HG03060 (cell line): ENCODE measurements around the gene ZNF683.

ENCODE experiments used
- ATAC-seq: cut with Tn5 transposase; IDR thresholded peaks from one replicate; pipeline ENCODE4 v1.9.1; 2021; ENCODE audit warnings: low read depth, moderate number of reproducible peaks; ENCODE audit not compliant: unreplicated experiment

ZNF683 gene

DNA sequence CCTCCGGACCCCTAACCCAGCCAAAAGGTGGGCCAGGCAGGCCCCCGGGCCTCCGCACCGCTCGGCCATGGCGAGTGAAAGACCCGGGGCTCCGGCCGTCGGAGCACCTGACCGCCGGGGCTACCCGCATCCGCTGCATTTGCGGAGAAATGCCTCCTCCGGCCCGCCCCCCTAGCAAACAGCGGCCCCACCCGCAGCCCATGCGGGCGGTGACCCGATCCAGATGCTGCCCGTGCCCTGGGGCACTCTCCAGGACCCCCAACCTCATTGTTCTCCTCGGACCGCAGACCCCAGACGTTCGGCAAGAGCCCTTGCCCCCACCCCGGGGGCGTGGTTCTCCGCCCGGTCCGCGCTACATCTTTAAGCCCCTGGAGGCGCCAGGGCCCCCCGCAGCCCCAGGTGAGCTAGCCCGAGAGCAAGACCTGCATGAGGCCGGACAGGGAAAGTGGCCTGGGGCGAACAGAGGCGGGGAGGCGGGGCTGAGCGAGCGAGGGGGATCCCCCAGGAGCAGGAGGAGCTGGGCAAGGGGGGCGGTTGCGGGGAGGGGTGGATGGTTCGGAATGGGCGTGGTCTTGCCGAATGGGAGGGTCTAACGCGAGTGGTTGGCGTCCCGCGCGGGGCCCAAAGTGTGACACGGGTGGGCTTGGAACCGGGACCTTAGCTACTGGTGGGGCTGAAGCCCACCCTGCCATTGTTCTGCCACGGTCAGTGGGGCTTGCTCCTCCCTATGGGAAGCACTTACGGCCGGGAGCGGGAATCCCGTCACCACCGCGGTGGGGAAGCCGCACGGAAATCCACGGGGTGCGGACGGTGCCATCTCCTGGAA, 12.4 kb downstream of the ZNF683 start:
- ATAC-seq: no peak

DNA sequence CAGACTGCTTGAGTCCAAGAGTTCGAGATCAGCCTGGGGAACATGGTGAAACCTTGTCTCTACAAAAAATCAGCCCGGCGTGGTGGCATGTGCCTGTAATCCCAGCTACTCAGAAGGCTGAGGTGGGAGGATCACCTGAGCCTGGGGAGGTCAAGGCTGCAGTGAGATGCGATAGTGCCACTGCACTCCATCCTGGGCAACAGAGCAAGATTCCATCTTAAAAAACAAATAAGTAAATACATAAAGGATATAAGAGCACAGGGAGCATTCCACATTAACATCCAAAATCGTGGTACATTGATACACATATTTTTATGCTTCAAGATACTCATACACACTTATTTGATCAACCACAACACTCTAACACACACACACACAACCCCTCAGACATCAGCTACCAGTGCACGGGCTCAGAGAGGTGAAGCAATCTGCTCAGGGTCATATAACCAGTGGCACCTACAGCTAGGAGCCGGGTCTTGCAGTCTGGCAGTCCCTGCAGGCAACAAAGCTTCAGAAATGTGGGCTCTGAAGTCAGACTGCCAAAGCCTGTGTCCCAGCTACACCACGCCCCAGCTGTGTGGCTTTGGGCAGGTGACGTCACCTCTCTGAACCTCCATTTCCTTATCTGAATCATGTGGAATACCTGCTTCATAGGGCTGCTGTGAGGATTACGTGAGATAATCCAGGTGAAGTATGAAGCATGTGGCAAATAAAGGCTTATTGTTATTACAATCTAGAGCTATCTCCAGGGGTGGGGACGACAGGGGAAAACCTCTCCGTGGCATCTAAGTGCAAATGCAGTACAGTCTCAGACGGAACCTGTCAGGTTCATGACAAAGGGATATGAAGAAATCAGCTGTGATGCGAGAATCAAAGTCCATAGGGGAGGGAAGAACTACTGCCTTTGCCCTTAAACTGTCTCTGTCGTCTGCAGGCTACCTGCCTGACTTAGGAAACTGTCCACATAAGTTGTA, 13.9 kb downstream of the ZNF683 start:
- no peak for ATAC-seq

DNA sequence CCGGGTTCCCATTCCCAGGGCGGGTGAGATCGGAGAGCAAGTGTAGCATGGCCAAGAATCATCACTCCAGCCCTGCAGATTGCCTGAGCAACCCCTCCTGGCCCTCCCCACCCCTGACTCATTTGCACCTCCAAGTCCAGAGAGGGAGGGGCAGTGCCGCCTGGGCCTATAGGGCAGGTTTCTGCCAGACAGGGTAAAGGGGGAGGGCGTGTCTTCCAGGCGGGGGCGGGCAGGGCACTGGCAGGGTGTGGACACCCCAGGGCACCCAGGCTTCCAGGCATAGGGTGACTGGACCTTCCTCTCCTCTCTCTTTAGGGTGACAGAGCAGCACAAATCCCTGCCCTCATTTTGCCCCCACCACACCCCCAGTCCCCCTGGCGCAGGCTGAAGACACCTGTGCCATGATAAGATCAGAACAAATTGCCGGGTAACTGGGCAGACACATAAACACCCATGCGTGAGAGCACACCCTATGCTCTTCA, 15.4 kb downstream of the ZNF683 start:
- no peak for ATAC-seq

DNA sequence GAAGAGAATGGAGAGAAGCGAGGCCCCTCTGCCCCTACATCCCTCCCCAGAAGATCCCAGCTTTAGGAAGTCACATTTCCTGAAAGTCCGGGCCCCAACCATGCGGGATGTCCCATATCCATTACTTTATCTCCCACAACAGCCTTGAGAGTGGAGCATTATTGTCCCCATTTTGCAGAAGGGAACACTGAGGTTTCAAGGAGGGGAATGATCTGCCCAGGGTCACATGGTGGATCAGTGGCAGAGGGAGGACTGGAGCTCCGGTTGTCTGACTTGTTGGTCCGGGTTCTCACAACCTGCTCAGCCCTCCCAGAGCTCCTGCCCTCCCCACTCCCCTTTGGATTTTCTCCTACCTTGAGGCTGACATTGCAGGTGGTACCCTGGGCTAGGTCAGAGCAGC, 16.4 kb downstream of the ZNF683 start:
- no peak for ATAC-seq

DNA sequence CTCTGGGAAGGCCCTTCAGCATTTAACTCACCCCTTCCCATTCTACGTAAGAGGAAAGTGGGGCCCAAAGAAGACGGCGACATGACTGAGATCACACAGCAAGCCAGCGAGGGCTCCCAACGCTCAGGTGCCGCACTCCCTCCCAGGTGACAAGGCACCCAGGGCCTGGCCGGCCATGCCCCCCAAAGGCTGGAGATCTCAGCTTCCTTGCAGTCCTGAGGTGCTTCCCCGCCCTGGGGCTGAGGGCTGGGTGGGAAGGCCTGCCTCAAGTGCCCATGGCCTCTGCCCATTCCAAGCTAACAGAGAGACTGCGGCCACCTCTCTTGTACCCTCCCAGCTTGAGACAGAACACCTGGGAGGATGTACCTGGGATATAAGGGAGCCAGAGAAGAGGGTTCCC, 17.6 kb downstream of the ZNF683 start:
- no peak for ATAC-seq

DNA sequence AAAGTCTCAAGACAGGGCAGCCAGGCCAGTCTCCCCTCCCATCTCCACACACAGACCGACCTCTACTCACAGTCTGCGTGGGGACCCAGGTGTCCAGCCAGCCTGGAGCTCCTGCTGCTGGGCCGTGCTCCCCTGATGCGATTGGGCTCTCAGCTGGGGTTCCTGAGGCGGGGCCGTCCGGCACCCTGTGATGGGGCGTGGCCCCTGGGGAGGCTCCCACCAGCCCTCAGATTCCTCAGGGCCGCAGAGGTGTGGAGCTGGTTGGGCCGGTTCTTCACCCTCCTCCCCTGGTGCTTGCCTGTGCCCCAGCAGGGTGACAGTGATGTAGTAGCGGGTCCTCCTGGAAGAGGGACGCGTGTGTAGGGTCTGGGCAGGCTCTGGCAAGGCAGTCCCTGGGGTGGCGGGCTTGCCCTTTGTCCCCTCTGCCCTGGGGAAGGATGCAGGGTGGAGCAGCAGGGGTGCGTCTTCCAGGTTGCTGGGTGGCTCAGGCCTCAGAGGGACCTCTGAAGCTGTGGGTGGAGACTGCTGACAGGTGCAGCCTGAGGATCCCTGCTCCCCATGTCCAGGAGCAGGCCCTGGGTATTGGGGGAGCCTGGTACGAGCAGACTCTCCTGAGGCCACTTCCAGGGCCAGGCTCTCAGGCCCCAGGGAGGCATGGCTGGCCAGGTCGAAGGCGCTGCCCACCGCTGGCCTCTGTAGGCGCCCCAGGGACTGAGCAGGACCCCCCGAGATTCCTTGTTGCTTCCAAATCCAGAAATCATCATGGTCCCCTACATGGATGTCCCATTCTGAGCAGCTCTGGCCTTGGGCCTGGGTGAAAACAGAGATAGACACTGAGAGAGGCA, 18.4 kb downstream of the ZNF683 start, which contains the start of gene CRYBG2:
Gene CRYBG2 (minus strand): TSS at position 155 of the 845 bp plus-strand sequence. CDS start 7,473 bp downstream, outside the sequence.
- no peak for ATAC-seq

DNA sequence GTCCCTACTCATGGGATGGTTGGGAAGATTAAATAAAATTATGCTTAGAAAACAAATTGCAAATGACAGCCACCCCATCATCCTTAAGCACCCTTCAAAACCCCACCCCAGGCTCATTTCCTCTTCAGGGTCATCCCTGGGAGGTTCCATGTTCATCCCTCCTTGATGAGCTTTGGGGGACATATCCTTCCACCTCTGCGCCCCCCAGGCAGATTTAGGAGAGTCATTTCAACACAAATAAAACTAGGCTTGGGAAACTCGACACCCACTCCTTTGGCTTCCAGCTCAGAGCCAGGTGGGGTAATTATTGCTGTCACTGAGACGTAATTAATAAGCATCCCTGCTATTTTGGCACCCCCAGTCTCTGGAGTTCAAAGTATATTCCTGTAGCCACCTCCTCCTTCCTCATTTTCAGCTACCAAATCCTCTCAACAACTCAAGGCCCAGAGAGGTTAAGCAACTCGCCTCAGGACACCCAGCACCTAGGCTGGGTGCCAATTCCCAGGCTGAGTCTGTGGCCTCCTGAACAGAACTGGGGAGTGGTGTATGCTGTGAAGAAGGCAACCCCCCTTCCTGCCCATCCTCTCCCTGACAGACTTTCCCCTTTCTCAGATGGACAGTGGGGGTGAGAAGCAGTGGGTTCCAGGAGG, 19.2 kb downstream of the ZNF683 start:
- no peak for ATAC-seq

DNA sequence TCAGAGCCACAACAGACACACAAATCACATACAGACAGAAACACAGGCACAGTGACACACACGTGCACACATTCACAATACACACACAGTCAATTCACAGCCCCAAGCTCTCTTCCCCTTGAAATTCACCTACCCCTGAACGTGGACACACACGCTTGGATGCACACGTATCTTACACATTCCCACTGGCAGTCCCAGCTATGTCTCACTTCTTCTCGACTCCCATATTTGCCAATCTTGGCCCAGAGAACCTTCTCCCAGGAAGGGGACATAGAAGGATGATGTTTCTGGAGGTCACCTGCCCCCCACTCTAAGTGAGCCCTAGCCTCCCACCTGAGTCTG, 20.2 kb downstream of the ZNF683 start:
- ATAC-seq: no peak

DNA sequence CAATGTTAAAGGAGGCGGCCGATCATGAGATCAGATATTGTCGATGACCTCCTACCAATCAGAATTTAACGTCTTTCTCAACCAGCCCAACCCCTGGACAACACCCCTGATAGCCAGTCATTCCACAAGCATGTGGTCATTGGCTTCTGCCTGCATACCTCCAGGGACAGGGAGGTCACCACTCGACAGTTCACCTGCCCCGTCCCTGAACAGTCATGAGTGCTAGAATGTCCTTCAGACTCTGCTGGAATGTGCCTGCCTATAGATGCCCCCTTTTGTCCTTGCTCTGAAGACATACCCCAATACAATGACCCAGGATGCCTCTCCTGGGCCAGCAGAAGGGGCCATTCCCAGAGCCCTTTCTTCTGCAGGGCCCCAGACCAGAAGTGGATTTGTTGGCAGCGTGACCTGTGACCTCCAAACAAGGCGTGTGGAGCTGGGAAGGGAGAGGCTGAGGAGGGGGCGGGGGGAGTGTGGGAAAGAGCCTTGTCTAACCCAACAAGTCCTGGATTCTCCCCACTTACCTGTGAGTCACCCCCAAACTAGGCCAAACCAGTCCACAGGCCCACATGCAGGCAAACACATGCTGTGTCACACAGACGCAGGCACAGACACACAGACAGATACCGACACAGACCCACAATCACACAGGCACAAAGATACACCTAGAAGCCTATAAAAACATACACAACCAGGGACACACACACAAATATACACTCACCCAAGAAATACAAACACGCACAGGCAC, 20.8 kb downstream of the ZNF683 start:
- no peak for ATAC-seq

DNA sequence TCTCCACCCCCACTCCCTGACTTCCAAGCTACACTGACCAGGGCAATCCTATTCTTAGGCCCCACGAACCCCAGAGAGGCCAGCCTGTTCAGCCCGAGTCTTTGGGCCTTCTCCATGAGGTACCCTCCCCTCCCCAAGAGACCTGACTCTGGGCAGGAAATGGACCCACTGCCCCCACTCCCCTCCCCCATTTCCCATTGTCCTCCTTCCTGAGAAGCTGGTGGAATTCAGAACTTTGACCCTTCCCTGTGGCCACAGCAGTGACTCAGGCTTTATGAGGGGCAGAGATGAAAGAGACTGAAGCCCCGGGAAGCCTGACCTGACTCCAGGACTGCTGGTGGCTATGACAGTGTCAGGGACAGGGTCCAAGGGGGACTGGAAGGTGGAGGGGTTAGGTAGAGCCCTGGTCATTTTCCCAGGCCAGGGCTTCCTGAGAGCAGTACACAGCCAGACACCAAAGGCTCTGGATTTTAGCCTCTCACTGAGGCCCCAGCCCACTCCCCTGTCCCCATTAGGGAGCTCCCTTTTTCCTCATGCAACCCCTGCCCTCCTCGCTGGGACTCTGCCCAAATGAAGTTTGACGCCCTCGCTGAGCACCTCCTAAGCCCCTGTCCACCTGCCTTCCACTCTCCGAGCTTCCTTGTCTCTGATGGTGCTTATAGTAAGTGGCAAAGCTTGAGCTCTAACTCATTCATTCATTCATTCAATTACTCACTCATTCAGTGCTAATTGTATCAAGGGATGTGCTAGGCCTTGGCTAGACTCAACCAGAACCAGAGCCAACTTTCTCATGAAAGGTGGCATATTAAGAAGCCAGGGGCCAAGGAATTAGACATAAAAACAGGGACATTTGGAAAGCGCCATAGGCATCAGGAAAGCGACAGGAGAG, 21.6 kb downstream of the ZNF683 start:
- ATAC-seq: no peak

DNA sequence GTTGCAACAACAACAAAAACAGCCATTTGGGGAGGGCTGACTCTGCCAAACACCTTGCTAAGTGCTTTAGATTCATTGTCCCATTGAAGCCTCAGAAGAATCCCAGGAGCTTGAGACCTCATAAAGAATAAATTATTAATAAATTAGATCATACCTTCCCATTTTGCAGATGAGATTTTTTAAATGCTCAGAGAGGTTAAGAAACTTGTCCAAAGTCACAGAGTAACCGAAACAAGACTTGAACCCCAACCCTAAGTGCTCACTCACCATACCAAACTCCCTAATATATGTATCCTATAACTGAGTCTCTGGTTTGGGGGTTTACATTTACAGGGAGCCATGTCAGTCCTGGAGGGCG, 22.2 kb downstream of the ZNF683 start:
- ATAC-seq: no peak

DNA sequence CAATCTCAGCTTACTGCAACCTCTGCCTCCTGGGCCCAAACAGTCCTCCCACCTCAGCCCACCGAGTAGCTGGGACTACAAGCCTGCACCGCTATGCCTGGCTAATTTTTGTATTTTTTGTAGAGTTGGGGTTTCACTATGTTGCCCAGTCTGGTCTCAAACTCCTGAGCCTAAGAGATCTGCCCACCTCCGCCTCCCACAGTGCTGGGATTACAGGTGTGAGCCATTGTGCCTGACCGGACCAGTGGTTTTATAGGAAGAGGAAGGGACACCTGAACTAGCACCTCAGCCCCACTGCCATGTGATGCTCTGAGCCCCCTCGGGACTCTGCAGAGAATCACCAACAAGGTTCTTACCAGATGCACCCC, 22.7 kb downstream of the ZNF683 start:
- no peak for ATAC-seq

DNA sequence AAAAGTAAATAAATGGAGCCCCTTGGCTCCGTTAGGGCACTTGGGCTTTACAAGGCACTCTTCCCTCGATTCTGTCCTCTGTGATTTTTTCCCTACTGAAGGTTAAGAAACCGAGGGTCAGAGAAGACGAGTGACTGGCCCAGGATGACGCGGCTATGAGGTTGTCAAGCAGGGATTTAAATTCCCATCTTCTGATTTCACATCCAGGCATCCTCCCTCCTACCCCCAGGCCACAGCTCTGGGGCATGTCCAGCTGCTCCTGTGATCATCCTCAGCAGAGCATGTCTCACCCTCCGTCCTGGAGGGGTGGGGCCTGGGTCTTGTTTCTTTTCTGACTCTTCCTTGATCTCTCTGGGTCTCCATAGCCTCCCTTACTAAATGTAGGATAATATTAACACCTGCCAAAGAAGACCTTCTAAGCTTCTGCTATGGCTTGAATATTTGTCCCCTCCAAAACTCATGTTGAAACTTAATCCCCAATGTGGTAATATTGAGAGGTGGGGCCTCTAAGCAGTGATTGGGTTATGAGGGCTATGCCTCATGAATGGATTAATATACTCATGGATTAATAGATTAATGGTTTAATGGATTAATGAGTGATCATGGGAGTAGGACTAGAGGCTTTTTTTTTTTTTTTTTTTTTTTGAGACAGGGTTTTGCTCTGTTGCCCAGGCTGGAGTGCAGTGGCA, 23.2 kb downstream of the ZNF683 start:
- ATAC-seq: no peak

DNA sequence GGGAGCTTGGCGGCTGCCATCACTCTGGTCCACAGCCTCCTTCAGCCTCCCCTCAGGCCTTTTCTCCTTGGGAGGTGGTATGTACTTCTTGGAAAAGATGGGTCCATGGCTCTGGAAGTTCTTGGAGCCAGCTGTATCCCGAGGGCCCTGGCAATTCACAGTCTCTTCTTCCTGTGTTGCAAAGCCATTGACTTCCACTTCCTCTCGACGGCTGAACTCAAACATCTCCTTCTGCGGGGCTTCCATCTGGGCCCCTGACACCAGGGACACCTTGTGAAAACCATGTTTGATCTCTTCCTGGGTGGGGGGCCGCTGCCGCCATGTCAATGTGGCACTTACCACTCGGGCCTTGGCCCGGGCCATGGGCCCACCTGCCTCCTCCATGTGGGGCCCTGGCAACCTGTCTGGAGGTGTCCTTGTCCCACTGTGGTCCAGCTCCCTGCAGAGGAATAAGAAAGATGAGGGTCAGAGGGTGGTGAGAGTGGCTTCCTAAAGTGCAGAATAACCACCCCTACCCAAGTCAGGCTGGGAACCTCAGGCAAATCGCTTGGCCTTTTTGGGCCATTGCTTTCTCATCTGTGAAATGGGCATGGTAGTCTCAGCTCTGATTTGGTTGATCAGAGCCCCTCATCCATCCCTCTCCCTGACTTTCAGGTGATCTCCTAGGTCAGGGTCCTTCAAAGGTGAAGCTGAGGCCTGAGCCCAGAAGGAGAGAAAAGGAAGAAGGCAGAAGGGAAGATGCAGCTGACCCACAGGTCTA, 26.1 kb downstream of the ZNF683 start:
- no peak for ATAC-seq

DNA sequence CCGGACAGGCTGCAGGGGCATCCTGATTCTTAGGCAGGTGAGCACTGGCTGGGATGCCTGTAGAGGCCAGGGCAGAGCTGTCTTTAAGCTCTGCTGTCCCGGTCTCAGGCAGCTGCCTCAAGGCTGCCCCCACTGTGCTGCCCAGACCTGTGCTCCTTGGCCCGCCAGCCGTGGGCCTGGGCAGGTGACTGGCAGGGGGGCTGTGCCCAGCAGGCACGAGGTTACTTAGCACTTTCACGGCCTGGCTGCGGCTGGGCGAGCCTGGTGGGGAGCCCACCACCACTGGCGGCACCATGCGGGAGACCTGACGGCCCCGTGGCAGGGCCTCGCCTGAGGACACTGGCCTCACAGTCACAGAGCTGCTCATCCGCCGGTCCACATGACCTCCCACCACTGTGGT, 26.8 kb downstream of the ZNF683 start:
- no peak for ATAC-seq

DNA sequence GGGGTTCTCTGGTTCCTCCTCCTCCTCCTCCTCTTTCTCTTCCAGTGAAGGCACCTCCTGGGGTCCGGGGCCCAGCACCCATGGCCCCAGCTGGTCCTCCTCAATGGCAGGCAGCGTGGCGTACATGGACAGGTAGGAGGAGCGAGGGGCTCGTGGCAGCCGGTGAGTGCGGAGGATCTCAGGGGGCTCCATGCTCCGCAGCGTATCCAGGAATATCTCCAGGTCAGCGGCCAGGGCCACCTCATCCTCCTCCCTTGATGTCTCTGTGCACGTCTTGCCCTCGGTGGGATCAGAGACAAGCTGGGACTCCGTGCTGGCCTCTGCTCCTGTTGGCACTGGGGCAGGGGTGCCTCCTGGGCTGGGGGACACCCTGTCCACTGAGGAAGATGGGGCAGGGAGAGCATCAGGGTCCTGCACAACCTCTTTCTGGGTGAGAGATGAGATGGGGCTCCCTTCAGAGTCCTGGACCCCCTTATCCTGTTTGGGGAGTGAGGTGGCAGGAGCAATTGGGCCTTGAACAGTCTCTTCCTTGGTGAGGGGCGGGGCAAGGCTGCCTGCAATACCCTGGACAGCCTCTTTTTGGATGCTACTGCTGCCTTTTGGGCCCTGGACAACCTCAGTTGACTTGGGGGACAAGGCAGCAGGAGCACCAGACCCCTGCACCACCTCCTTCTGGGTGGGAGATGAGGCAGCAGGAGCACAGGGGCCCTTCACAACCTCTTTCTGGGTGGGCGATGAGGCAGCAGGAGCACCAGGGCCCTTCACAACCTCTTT, 28.2 kb downstream of the ZNF683 start:
- no peak for ATAC-seq
